ENCODE results near the gene RNU1-4.
A peak's percentile ranks its signal among the peaks of the same experiment; 100 is the strongest.
"Not testable (repeated sequence)": the region's sequence is repeated elsewhere in the genome, so short reads cannot be mapped to it uniquely, and the experiment has no call there.

The RNU1-4 gene

DNA sequence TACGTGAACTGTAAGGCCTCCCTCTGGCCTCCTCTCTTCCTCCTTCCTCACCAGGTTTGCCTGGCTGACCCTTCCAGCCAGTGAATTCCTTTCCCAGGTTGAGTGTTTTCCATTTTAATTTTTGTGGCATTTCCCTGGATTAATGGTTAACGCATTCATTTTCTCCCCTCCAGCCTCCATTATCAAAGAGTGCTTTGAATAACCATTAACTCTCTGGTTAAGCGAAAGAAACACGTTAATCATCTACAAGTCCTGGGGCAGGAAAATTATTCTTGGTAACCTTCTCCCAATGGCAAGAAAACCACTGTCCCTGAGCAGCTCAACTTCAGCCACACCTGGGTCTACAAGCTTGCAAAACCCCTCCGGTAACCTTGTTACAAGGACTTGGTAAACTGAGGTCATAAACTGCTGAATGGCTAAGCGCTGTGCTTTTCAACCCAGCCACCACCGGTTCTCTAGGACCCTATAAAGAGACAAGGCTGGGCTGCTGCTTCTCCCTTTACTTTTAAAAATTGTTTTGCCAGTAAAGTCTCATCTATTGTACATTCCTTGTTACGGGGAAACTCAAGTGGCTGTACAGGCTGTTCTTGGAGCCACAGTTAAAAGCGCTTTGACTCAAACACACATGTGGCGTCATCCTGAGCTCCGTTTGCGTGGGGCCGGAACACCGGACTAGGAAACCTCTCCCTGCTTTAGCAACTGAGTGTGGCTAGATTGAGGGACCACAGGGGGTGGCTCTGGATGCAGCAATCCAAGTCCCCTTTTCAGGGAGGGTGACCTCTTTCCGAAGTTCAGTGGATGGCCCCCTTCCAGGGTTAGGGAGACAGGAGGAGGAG is 24.7 kb downstream of the RNU1-4 start:
- not testable (repeated sequence) for DNase-seq (ENCODE audit: low spot score); H3K4me3 ChIP-seq (ENCODE audit: severe bottlenecking); H3K36me3 ChIP-seq (ENCODE audit: low read depth); H3K9me3 ChIP-seq (ENCODE audit: severe bottlenecking); H3K4me1 ChIP-seq (ENCODE audit: insufficient read depth, poor library complexity, severe bottlenecking); ATAC-seq (ENCODE audit: low read depth); H3K27ac ChIP-seq (ENCODE audit: poor library complexity, severe bottlenecking); H3K27me3 ChIP-seq (ENCODE audit: insufficient read depth, poor library complexity, severe bottlenecking)

DNA sequence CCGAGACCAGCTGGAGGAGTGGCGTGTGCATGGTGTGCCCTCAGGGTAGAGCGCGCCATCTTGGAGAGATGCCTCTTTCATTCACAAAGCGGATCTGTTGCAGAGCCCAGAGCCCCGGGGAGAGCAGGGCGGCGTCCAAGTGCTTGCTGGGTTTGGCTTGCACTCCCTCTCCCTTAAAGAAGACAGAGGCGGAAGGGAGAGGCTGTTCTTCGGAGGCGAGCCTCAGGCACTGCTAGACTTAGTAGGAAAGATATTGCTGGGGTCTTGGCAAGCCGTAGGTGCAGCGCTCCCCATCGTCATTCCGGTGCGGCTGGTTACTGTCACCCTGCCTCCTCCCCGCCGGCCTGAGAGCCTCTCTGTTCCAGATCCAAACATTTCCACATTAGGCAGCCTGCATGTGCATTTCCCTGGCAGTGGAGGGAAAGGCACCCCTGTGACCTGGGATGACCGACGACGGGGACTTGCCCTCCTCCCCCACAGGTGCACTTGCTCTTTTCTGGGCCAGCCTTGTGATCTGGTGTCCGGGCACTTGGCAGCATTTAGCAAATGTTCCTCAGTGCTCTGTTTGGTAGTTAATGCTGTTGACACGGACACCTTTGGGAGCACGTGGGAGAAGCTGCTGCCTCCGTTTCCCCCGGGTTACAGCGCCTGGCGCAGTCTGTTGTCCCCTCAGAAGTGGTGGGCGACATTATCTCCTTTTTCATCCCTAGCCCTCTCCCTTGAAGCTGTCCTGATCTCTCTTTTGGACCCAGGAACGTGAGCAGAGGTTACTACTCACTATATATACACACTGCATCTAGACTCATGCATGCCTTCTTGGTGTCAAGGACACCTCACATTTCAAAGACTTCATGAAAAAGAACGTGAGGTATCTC is 25.7 kb downstream of the RNU1-4 start:
- not testable (repeated sequence) for DNase-seq (ENCODE audit: low spot score); H3K4me3 ChIP-seq (ENCODE audit: severe bottlenecking); H3K27ac ChIP-seq (ENCODE audit: poor library complexity, severe bottlenecking); H3K4me1 ChIP-seq (ENCODE audit: insufficient read depth, poor library complexity, severe bottlenecking); H3K36me3 ChIP-seq (ENCODE audit: low read depth); H3K9me3 ChIP-seq (ENCODE audit: severe bottlenecking); H3K27me3 ChIP-seq (ENCODE audit: insufficient read depth, poor library complexity, severe bottlenecking); ATAC-seq (ENCODE audit: low read depth)

DNA sequence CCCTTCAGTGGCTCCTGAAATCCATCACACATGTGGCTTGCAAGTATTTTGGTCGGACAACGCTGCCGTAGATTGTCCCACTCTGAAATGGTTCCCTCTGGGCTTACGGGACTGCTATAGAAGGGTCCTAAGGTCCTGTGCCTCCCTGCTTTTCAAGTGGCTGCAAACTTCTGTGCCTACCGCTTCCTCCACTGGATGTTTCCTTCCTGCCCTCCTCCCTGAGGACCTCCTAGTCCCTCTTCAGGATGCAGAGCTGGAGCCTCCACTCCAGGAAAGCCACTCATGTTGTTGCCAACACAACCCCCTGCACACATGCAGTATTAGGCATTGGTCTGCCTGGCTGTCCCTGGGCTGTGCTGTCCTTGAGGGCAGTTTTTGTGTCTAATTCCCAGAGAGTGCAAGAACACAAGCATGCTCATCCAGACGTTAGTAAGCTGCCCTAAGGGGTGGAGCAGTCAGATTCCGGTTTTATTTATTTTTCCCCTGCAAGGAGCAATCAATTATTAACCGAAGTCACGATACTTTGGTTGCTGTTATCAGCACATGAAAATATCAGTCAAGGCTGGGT is 26.5 kb downstream of the RNU1-4 start:
- H3K4me3 ChIP-seq (ENCODE audit: severe bottlenecking); H3K9me3 ChIP-seq (ENCODE audit: severe bottlenecking); DNase-seq (ENCODE audit: low spot score); H3K4me1 ChIP-seq (ENCODE audit: insufficient read depth, poor library complexity, severe bottlenecking); H3K27ac ChIP-seq (ENCODE audit: poor library complexity, severe bottlenecking); H3K27me3 ChIP-seq (ENCODE audit: insufficient read depth, poor library complexity, severe bottlenecking); H3K36me3 ChIP-seq (ENCODE audit: low read depth); ATAC-seq (ENCODE audit: low read depth): not testable (repeated sequence)

DNA sequence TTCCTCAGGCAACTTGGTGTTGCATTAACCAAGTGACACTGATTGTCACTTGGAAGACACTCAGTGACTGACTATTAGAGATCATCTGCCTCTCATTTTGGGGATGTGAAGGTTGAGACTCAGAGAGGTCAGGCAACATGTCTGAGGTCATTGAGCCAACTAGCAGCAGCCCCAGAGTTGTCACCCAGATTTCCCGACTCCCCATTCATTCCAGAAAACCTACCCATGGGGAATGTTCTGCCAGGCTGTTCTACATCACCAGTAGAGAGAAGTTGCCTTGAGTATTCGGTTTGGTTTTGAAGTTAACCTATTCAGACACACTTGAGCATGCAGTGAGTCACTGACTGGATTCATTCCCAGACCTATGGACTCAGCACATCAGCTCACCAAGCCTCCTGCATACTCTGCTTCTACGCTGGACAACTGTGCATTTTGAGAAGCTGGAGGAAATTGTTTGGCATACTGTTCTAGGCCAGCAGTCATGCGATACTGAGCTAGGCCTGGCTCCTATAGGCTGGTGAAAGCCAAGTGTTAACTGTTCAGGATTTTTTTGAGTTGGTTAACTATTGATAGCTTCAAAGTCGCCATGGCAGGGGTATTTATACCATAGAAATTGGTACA is 29.9 kb downstream of the RNU1-4 start:
- DNase-seq (ENCODE audit: low spot score); H3K4me3 ChIP-seq (ENCODE audit: severe bottlenecking); H3K4me1 ChIP-seq (ENCODE audit: insufficient read depth, poor library complexity, severe bottlenecking); H3K27me3 ChIP-seq (ENCODE audit: insufficient read depth, poor library complexity, severe bottlenecking); H3K36me3 ChIP-seq (ENCODE audit: low read depth); H3K9me3 ChIP-seq (ENCODE audit: severe bottlenecking); H3K27ac ChIP-seq (ENCODE audit: poor library complexity, severe bottlenecking): not testable (repeated sequence)
- peak; percentile 99 for ATAC-seq (ENCODE audit: low read depth)

DNA sequence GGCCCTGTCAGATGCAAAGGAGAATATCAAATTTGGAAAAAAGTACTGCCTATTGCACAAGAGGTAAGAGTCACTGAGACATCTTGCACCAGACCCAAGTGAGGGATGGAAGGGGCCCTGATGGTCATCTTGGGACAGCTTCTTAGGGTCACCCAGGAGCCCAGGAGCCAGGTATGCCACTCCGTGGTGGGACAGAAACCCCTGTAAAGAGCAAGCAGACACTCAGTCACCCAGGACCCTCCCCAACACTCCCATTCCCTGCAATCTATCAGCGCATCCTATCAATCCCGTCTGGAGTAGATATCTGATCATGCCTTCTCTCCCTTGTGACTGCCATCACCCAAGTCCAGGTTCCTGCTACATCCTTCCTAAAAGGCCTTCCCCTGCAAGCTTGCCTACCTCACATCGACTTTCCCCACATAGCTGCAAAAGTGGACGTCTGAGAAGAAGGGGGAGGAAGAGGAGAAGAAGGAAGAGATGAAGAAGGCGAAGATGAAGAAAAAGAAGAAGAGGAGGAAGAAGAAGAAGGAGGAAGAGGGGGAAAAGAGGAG is 30.7 kb downstream of the RNU1-4 start:
- H3K36me3 ChIP-seq (ENCODE audit: low read depth); DNase-seq (ENCODE audit: low spot score); H3K4me1 ChIP-seq (ENCODE audit: insufficient read depth, poor library complexity, severe bottlenecking); H3K27me3 ChIP-seq (ENCODE audit: insufficient read depth, poor library complexity, severe bottlenecking); ATAC-seq (ENCODE audit: low read depth); H3K4me3 ChIP-seq (ENCODE audit: severe bottlenecking); H3K27ac ChIP-seq (ENCODE audit: poor library complexity, severe bottlenecking); H3K9me3 ChIP-seq (ENCODE audit: severe bottlenecking): not testable (repeated sequence)

DNA sequence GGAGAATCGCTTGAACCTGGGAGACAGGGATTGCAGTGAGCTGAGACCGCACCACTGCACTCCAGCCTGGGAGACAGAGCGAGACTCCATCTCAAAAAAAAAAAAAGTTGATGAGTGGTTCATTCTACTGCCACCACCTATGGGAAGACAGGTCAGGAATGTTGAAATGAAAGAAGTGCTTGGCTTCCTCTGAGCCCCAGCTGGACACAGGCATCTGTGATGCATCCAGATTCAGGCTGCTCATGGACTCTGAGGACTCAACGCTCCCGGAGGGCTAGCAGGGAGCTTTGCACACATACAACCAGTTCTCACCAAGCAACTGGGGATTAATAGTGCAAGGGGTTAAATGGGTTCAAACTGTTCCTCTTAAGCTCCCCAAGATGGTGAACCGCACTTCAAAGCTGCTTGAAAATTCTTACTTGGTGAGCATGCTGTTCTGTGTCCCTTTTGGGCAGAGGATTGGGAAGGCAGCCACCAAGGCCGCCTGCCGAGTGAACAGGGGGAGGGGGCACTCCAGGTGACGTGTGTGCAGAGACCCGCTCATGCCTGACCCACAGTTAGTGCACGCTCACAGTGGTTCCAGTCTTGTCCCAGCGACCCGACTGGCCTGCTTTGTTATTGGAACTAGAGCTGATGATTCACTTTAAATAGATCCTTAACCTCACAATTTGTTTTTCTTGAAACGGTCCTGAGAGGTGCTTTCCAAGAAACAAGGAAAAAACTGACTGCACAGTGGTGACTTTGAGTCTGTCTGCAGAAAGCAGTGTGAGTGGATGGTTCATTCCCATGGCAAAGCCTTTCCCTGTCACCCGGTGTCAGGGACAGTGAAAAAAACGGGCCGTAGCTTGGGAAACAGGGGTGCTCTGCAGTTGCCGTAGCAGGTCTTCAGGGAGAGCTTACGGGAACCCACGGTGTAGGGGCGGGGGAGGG is 32.2 kb downstream of the RNU1-4 start:
- H3K27ac ChIP-seq (ENCODE audit: poor library complexity, severe bottlenecking); H3K4me3 ChIP-seq (ENCODE audit: severe bottlenecking); H3K9me3 ChIP-seq (ENCODE audit: severe bottlenecking); DNase-seq (ENCODE audit: low spot score); H3K27me3 ChIP-seq (ENCODE audit: insufficient read depth, poor library complexity, severe bottlenecking); H3K36me3 ChIP-seq (ENCODE audit: low read depth); H3K4me1 ChIP-seq (ENCODE audit: insufficient read depth, poor library complexity, severe bottlenecking); ATAC-seq (ENCODE audit: low read depth): not testable (repeated sequence)

- DNase-seq (ENCODE audit: low spot score); H3K36me3 ChIP-seq (ENCODE audit: low read depth); H3K27me3 ChIP-seq (ENCODE audit: insufficient read depth, poor library complexity, severe bottlenecking); ATAC-seq (ENCODE audit: low read depth); H3K4me3 ChIP-seq (ENCODE audit: severe bottlenecking); H3K27ac ChIP-seq (ENCODE audit: poor library complexity, severe bottlenecking); H3K4me1 ChIP-seq (ENCODE audit: insufficient read depth, poor library complexity, severe bottlenecking); H3K9me3 ChIP-seq (ENCODE audit: severe bottlenecking): not testable (repeated sequence)
These were observed 32.9 kb downstream of the RNU1-4 start for GRCh38 chr1:16773205-16773596.

DNA sequence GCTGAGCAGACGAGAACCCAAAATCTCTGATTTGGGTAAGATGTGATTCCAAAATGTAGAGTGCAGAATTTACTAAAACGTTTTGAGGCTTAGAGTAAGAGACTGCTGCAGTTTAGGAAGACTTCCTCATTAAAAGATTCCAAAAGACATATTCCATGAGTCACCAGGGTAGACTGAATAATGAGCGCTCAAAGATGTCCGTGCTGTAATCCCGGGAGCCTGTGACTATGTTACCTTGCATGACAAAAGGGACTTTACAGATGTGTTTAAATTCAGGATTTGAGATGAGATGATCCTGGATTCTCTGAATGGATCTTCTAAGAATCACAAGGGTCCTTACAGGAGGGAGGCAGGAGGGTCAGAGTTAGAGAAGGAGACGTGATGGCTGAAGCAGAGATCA is 33.4 kb downstream of the RNU1-4 start:
- not testable (repeated sequence) for H3K36me3 ChIP-seq (ENCODE audit: low read depth); H3K4me3 ChIP-seq (ENCODE audit: severe bottlenecking); H3K9me3 ChIP-seq (ENCODE audit: severe bottlenecking); DNase-seq (ENCODE audit: low spot score); H3K4me1 ChIP-seq (ENCODE audit: insufficient read depth, poor library complexity, severe bottlenecking); ATAC-seq (ENCODE audit: low read depth); H3K27me3 ChIP-seq (ENCODE audit: insufficient read depth, poor library complexity, severe bottlenecking); H3K27ac ChIP-seq (ENCODE audit: poor library complexity, severe bottlenecking)

DNA sequence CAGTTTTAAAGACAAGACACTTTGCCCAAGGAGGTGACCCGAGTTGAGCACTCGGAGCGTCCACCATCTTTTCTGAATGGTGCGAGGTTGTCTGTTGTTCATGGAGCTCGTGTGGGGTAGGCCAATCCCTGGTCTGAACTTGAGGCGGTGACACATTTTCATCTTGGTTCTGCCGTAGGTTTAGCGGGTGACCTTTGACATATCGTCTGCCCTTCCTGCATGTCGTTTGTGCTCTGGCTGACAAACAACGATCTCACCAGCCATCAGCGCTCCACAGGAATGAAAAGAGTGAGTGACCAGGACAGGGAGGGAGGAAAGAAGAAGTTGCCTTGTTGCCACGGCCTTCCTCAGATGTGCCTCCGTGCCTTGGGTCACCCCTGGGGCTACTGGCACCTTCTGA is 34.5 kb downstream of the RNU1-4 start:
- not testable (repeated sequence) for H3K4me3 ChIP-seq (ENCODE audit: severe bottlenecking); H3K27me3 ChIP-seq (ENCODE audit: insufficient read depth, poor library complexity, severe bottlenecking); H3K27ac ChIP-seq (ENCODE audit: poor library complexity, severe bottlenecking); DNase-seq (ENCODE audit: low spot score); H3K36me3 ChIP-seq (ENCODE audit: low read depth); ATAC-seq (ENCODE audit: low read depth); H3K4me1 ChIP-seq (ENCODE audit: insufficient read depth, poor library complexity, severe bottlenecking); H3K9me3 ChIP-seq (ENCODE audit: severe bottlenecking)

- H3K36me3 ChIP-seq (ENCODE audit: low read depth); H3K4me3 ChIP-seq (ENCODE audit: severe bottlenecking); H3K4me1 ChIP-seq (ENCODE audit: insufficient read depth, poor library complexity, severe bottlenecking); H3K9me3 ChIP-seq (ENCODE audit: severe bottlenecking); H3K27ac ChIP-seq (ENCODE audit: poor library complexity, severe bottlenecking); DNase-seq (ENCODE audit: low spot score); ATAC-seq (ENCODE audit: low read depth); H3K27me3 ChIP-seq (ENCODE audit: insufficient read depth, poor library complexity, severe bottlenecking): not testable (repeated sequence)
These were observed 35.0 kb downstream of the RNU1-4 start for GRCh38 chr1:16775290-16775689.
